Chondrocyte (in vitro differentiated cells): ENCODE data around the gene REPS1. TPM values are rescaled to one million over a fixed set of nuclear protein-coding genes. Genes with fewer than 3 reads are reported as not detected.

Experiments
- DNase-seq: peaks from one replicate; pipeline ENCODE4 v3.0.0; 2021; ENCODE audit warnings: mixed read lengths, low spot score
- H3K27ac Mint-ChIP-seq: one replicate; pipeline ENCODE4 v1.8.0; 2021; ENCODE audit warnings: mild to moderate bottlenecking, moderate library complexity, mixed read lengths; ENCODE audit not compliant: unreplicated experiment
- H3K27me3 Mint-ChIP-seq: 2 replicates; pipeline ENCODE4 v1.8.0; 2021; ENCODE audit warnings: low read depth, mixed read lengths
- H3K36me3 Mint-ChIP-seq: 2 replicates; pipeline ENCODE4 v1.8.0; 2021; ENCODE audit warnings: low read depth, mixed read lengths
- H3K4me1 Mint-ChIP-seq: 2 replicates; pipeline ENCODE4 v1.8.0; 2021; ENCODE audit warnings: low read depth, mild to moderate bottlenecking, mixed read lengths
- H3K4me3 Mint-ChIP-seq: one replicate; pipeline ENCODE4 v1.8.0; 2021; ENCODE audit warnings: mild to moderate bottlenecking, moderate library complexity, mixed read lengths; ENCODE audit not compliant: unreplicated experiment
- H3K9me3 Mint-ChIP-seq: 2 replicates; pipeline ENCODE4 v1.8.0; 2021; ENCODE audit warnings: low read depth, mixed read lengths
- total RNA-seq: library from RNA; stranded (reverse); gene quantifications from 3 replicates; pipeline ENCODE4 v1.2.1, GENCODE V29; 2021
- TF ChIP-seq, protein P1 (sequence below): fragments of 200-600 bp; sonication (generic); IDR thresholded peaks from 2 replicates; pipeline ENCODE4 v1.5.0; 2021; ENCODE audit warnings: antibody characterized with exemption, mild to moderate bottlenecking, moderate library complexity

Gene REPS1
- total RNA-seq, 1 donor from 2014 or later, result 26.5 TPM

- no peak overlapping the region for H3K4me3 Mint-ChIP-seq
- H3K4me1 Mint-ChIP-seq, result no peaks in the 10 kb centered on the region
- no peak overlapping the region for H3K27ac Mint-ChIP-seq
- TF ChIP-seq, protein P1, sequence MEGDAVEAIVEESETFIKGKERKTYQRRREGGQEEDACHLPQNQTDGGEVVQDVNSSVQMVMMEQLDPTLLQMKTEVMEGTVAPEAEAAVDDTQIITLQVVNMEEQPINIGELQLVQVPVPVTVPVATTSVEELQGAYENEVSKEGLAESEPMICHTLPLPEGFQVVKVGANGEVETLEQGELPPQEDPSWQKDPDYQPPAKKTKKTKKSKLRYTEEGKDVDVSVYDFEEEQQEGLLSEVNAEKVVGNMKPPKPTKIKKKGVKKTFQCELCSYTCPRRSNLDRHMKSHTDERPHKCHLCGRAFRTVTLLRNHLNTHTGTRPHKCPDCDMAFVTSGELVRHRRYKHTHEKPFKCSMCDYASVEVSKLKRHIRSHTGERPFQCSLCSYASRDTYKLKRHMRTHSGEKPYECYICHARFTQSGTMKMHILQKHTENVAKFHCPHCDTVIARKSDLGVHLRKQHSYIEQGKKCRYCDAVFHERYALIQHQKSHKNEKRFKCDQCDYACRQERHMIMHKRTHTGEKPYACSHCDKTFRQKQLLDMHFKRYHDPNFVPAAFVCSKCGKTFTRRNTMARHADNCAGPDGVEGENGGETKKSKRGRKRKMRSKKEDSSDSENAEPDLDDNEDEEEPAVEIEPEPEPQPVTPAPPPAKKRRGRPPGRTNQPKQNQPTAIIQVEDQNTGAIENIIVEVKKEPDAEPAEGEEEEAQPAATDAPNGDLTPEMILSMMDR, result no peak
- H3K36me3 Mint-ChIP-seq, result no peaks in the 10 kb centered on the region
- H3K27me3 Mint-ChIP-seq, result no peaks in the 10 kb centered on the region
- DNase-seq, result no peak
- no peaks in the 10 kb centered on the region for H3K9me3 Mint-ChIP-seq
Observed at GRCh38 chr6:139019722-139020121, 31.7 kb upstream of the REPS1 start.

DNA sequence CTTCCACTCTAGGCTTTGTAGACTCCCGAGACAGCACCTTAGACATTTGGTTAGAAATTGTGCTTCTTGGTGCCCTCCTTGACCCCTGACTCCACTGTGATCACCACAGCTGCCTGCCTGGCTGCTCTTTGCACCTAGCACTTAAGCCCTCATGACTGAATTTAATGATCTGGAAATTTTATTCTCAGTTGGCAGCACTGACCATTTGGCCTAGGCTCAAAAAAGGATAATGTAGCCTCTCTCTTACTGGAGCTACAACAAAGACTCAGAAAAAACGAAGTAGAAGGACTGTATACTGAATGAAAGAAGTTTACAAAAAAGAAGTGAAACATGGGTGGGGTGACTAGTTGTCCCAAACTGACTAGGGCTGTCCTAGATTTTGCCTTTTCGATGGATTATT, 29.2 kb upstream of the REPS1 start:
- no peak overlapping the region for H3K27ac Mint-ChIP-seq
- TF ChIP-seq, protein P1, result no peak
- H3K27me3 Mint-ChIP-seq, result peaks cover 4% of the 10 kb centered on the region
- H3K4me3 Mint-ChIP-seq, result no peak overlapping the region
- no peaks in the 10 kb centered on the region for H3K4me1 Mint-ChIP-seq
- H3K9me3 Mint-ChIP-seq, result no peaks in the 10 kb centered on the region
- no peaks in the 10 kb centered on the region for H3K36me3 Mint-ChIP-seq
- DNase-seq, result no peak

- H3K9me3 Mint-ChIP-seq, result no peaks in the 10 kb centered on the region
- peaks cover 4% of the 10 kb centered on the region for H3K27me3 Mint-ChIP-seq
- no peaks in the 10 kb centered on the region for H3K4me1 Mint-ChIP-seq
- no peak overlapping the region for H3K27ac Mint-ChIP-seq
- no peak overlapping the region for H3K4me3 Mint-ChIP-seq
- H3K36me3 Mint-ChIP-seq, result no peaks in the 10 kb centered on the region
- DNase-seq, result no peak
- TF ChIP-seq, protein P1, result no peak
Observed at GRCh38 chr6:139016337-139017213, 28.5 kb upstream of the REPS1 start.

DNA sequence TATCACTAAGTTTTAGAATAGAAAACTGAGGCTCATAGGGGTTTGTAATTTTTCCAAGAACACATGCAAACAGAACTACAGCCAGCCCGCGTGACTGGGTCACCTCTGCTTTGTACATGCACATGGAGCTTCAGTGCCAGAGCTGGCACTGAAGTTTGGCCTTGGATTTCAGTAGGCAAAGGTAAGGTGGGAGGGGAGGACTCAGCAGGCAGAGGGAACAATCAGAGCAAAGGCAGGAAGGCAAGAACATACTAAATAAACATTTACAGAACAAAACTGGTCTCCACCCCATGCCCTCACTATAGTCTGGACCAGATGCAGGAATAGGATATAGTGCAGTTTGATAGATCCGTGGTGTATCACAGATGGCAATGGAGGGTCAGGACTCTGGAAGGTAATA, 26.9 kb upstream of the REPS1 start:
- DNase-seq, result no peak
- Mint-ChIP-seq H3K9me3 (no peaks in the 10 kb centered on the region), H3K27me3 (peaks cover 4% of the 10 kb centered on the region), H3K4me3 (no peak overlapping the region), H3K4me1 (no peaks in the 10 kb centered on the region), H3K36me3 (no peaks in the 10 kb centered on the region), H3K27ac (no peak overlapping the region)
- TF ChIP-seq, protein P1, result no peak

GRCh38 chr6:139013185-139013800, 25.2 kb upstream of the REPS1 start:
- Mint-ChIP-seq H3K27me3 (peaks cover 4% of the 10 kb centered on the region), H3K9me3 (no peaks in the 10 kb centered on the region), H3K27ac (no peak overlapping the region), H3K4me3 (no peak overlapping the region), H3K4me1 (no peaks in the 10 kb centered on the region), H3K36me3 (no peaks in the 10 kb centered on the region)
- no peak for DNase-seq
- TF ChIP-seq, protein P1, result no peak
